ENCODE results near the gene CPXM2.
"Not testable (repeated sequence)": the region's sequence is repeated elsewhere in the genome, so short reads cannot be mapped to it uniquely, and the experiment has no call there.

The CPXM2 gene

DNA sequence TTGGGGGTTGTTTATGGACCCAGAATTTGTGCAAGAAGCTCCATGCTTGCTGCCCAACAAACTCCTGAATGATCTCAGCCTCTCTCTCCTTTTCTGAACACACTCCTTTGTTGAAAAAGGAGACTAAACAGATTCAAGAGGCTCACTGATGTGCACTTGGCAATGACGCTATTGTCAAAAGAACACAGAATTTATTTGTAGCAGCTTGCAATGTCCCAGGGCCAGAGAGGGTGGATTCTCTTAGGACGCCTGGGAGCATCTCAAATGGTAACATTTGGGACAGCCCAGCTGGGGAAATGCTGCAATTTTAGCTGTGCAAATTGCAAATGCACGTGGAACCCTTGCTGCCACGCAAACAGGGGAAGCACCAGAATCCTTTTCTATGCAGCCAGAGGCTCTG lies 145.5 kb downstream of the CPXM2 start:
- DNase-seq = no peak

DNA sequence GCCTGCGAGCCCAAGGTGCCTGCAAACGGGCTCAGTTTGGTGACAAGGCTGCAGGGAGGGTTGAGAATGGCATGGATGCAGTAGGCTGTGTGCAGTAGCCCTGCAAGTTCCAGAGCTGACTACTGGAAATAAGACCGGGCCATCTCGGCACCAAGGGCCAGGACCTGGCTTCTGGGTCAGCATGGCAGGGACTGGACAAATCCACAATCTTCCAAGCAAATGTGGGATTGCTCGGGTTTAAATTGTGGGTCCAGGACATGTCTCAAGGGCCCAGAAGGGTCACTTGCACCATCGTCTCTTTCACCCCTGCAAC lies 147.4 kb downstream of the CPXM2 start:
- no peak for DNase-seq

GRCh38 chr10:123743441-123744223 lies 148.0 kb downstream of the CPXM2 start:
- no peak for DNase-seq

- DNase-seq = no peak
Observed at GRCh38 chr10:123742751-123743440, 148.7 kb downstream of the CPXM2 start.

DNA sequence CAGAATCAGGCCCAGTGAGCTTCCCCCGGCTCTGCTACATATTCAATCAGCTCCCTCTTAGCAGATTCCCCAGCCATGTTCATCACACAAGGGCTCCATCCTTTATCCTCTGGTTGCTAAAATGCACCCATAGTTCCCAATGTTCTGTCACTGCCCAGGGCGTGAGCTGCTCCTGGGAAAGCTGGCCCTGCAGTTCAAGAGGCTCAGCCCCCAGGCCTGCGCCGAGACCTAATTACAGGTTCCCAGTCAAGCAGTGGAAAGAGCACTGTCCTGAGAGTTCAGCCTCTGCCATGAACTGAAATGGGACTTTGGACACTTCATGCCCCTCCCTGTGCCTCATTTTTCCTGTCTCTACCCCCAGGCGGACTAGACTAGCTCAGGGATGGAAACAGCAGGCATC lies 149.9 kb downstream of the CPXM2 start:
- no peak for DNase-seq

DNA sequence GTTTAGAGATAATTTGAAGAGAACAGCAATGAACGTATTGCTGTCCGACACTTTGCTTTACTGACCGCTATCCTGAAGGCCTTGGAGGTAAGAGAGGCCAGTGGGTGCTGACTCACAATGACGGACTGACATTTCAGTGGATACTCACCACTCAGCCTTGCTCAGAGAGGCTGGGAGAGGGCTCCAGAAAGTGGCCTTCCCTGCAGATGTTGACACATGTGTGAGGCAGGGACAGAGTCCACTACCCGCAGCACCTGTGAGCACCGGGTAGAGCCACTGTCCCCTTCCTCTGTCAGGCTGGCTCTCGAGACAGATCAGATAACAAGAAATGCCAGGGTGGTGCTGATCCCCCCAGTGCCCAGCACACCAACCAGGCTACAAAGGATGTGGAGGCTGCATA lies 150.5 kb downstream of the CPXM2 start:
- DNase-seq = no peak

DNA sequence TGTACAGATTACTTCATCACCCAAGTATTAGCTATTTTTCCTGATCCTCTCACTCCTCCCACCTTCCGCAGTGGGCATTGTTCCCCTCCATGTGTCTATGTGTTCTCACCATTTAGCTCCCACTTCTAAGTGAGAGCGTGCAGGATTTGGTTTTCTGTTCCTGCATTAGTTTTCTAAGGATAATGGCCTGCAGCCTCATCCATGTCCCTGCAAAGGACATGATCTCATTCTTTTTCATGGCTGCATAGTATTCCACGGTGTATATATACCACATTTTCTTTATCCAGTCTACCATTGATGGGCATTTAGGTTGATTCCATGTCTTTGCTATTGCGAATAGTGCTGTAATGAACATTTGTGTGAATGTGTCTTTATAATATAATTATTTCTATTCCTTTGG lies 154.7 kb downstream of the CPXM2 start:
- DNase-seq = not testable (repeated sequence)

DNA sequence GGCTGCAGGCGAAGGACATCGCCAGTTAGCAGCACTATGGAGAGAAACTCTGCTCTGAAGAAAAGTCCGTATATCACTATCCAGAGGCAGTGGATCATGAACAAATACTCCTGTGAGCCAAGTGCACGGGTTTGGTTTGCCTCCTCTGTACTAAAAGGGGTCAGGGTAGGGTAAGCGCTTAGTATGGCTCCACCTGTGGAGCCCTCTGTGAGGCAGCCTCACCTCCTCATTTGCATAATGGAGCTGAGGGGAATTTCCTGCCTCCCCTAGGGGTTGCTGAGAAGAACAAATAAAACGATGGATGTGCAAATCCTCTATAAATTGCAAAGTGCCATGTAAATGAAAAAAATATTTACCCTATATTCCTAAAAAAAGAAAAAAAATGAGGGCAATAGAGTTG lies 162.1 kb downstream of the CPXM2 start:
- DNase-seq = no peak

DNA sequence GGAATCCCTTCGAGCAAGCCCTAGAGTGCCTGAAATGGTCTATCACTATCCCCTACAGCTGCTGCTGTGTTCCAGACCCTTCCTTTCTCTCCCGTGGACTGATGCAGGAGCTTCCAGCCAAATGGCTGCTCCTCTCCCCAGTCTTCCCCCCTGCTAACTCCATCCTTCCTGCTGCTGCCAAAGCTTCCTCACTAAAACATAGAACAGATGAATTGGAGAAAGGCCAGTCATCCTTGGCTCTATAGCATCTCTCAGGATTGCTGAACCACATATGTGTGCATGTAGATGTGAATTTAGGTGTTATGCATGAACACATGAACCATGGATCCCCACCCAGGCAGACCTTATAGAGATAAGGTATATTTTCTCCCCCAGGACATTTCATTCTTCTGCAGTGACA lies 164.8 kb downstream of the CPXM2 start:
- DNase-seq = no peak

GRCh38 chr10:123726381-123726780 lies 165.2 kb downstream of the CPXM2 start:
- DNase-seq = no peak

DNA sequence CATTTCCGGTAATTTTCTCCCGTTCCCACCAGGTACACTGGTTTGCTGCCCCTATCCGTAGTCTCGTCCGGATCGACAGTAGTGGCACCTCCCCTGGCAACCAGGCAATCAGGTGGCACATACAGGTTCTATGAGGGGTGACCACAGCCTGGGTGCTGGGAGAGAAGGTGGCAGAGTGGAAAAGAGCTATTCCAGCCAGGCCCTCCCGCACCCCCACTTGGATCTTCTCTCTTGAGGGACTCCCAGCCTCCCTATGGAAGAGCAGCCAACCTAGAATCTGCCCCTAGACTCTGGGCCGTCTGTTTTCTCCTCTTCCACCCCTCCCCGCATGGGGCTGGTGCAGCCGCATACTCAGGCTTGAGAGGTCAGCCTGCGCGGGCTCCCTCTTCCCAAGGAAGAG lies 166.9 kb downstream of the CPXM2 start:
- DNase-seq = no peak

DNA sequence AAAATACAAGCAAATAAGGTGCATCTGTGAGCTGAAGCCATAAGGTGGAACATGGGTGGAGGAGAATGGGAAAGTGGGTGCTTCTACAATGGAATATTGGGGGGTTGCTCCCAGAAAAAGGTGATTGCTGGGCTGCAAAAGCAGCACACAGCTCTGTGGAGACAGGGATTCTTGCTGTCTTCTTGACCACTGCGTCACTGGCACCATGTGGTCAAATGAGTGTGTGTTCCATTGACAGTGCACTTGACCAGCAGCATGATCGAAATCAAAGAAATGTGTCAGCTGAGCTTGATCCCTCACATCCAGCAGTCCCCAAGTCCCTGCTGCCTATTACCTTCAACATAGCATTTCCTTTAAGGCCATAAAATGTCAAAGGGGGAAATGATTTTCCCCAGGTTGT lies 169.3 kb downstream of the CPXM2 start:
- no peak for DNase-seq

DNA sequence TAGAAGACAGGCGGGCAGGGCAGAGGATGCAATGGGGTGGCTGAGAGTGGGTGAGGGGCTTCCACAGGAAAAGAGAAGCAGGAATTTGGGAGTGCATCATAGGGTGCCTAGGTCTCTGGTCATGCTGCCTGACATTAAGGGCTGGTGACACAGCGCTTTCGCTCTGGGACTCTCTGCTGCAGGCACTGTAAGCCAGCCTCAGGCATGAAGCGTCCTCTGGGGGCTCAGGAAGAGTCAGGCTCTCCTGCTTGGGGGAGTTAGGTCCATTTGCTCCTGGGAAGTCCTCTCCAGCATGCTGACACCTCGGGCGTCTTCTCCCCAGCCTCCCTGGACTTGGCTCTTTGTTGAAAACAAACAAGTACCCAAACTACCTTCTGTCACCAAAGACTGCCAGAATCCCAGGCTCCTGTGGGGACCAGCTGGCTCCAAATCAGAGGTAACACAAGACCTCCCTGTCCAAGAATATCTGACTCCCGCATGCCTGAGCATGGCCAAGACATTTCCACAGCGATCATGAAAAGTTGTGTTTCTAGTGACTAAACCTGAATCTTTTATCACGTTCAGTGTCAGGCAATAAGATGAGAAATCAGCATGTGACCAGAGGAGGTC lies 170.1 kb downstream of the CPXM2 start:
- no peak for DNase-seq

- no peak for DNase-seq
Observed at GRCh38 chr10:123720536-123720935, 171.1 kb downstream of the CPXM2 start.

GRCh38 chr10:123718544-123719060 lies 173.0 kb downstream of the CPXM2 start:
- no peak for DNase-seq

DNA sequence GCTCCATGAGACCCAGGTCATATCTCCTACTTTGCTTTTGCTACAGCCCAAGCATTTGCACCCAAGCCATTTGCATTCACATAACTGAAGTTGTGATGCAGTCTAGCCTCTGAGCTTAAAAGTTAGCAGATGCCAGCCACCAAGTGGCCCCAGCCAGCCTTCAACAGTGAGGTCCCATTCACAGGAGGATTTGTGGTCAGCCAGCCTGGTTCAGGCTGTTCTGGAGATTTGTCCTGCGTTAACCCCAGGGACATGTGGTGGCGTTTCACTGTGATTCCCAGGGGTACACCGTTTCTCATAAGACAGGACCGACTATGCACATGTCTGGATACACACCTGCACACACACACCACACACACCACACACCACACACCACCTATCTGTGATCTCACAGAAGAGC lies 174.3 kb downstream of the CPXM2 start:
- no peak for DNase-seq

GRCh38 chr10:123715546-123715945 lies 176.1 kb downstream of the CPXM2 start:
- no peak for DNase-seq

- no peak for DNase-seq
Observed at GRCh38 chr10:123706236-123706635, 185.4 kb downstream of the CPXM2 start.

DNA sequence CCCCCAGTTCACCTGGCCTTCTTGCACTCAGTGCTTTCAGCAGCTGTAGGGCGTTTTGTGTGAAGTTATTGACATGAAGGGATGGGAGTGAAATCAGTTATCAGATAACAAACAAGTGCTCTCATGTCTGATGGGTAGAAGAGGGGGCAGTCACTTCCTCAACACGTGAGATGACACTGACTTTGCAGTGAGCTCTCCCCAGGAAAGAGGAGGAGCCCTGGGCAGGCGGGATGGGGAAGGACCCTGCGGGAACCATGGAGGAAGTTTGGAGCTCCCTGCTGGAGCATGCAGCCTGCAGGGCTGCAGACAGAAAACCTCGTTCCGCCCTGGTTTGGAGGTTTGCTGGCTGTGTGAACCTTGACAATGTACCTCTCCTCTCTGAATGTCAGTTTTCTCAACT lies 186.8 kb downstream of the CPXM2 start:
- no peak for DNase-seq

DNA sequence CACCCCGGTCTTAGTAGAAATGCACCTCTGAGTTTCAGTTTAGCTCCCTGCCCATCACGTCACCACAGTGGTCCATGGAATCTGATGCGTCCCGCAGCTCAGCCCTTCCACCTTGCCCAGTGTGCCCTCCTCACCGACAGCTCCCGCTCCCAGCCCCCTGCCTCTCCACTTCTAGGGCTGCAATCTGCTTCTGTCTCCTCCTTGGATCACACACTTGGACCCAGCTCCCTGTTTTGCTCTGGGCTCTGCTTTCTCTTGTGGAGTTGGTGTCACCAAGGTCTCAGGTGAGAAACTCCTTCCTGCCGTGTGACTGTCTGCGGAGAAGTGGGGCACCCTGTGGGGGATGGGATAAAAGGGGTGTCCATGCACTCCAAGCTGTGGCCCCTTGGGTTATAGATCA lies 187.5 kb downstream of the CPXM2 start:
- no peak for DNase-seq

DNA sequence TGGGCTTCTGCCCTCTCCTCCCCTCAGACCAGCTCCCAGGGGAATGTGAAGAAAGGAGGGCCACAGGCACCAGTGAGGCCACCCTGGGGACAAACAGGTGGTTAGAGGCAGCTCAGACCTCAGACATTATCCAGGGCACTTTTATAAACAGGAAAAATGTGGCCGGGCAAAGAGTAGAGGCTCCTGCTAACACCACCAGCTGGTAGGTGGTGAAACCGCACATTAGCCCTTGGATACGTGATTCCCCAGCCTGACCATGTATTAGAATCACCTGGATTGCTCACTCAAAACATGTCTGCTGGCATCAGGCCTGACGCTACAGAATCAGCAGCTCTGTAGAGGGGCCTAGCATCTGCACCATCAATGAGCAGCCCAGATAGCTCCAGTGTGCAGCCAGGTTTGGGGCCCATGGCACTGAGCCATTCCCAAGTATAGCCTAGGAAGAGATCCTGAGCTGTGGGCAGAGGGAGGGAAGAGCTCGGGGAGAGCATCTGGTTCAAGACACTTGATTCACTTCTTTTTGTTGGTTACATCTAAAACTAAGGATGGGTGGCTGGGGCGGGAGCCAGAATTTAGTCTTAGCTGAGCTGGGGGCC lies 188.3 kb downstream of the CPXM2 start:
- no peak for DNase-seq
